H9 (cell line): Measurements from ENCODE around the gene GPRC5D. TPM values are rescaled to one million over a fixed set of nuclear protein-coding genes. Genes with fewer than 3 reads are reported as not detected.

Experiments
- DNase-seq: peaks from one replicate; pipeline ENCODE4 v3.0.0-alpha.2; 2017
- H2AFZ ChIP-seq: one replicate; pipeline ENCODE4 v1.6.1; 2013; ENCODE audit warnings: mild to moderate bottlenecking, low read length, control low read depth, moderate library complexity
- H2AK5ac ChIP-seq: 2 replicates; pipeline ENCODE4 v1.6.1; 2013; ENCODE audit warnings: low read length, control low read depth, mixed read lengths; ENCODE audit not compliant: insufficient read length
- H2BK120ac ChIP-seq: one replicate; pipeline ENCODE4 v1.6.1; 2013; ENCODE audit warnings: low read depth, mild to moderate bottlenecking, low read length, control low read depth, inconsistent platforms; ENCODE audit not compliant: poor library complexity, severe bottlenecking
- H2BK12ac ChIP-seq: 2 replicates; pipeline ENCODE4 v1.6.1; 2013; ENCODE audit warnings: low read length, control low read depth, mixed read lengths, low read depth; ENCODE audit not compliant: insufficient read length
- H2BK15ac ChIP-seq: 2 replicates; pipeline ENCODE4 v1.6.1; 2013; ENCODE audit warnings: low read depth, low read length, control low read depth
- H2BK20ac ChIP-seq: one replicate; pipeline ENCODE4 v1.6.1; 2013; ENCODE audit warnings: low read depth, mild to moderate bottlenecking, low read length, control low read depth, inconsistent platforms; ENCODE audit not compliant: poor library complexity, severe bottlenecking
- H2BK5ac ChIP-seq: 2 replicates; pipeline ENCODE4 v1.6.1; 2013; ENCODE audit warnings: low read length, control low read depth, mixed read lengths; ENCODE audit not compliant: insufficient read length
- H3K14ac ChIP-seq: 2 replicates; pipeline ENCODE4 v1.6.1; 2013; ENCODE audit warnings: low read length, control low read depth; ENCODE audit not compliant: insufficient read depth
- H3K18ac ChIP-seq: 2 replicates; pipeline ENCODE4 v1.6.1; 2013; ENCODE audit warnings: low read depth, mild to moderate bottlenecking, mixed read lengths, low read length, control low read depth; ENCODE audit not compliant: insufficient read length
- H3K23ac ChIP-seq: 2 replicates; pipeline ENCODE4 v1.6.1; 2013; ENCODE audit warnings: low read length, control low read depth, mixed read lengths, low read depth; ENCODE audit not compliant: insufficient read length
- H3K23me2 ChIP-seq: 2 replicates; pipeline ENCODE4 v1.6.1; 2013; ENCODE audit warnings: low read depth, mild to moderate bottlenecking, mixed read lengths, low read length, control low read depth; ENCODE audit not compliant: insufficient read length, poor library complexity, severe bottlenecking
- H3K27ac ChIP-seq: 2 replicates; pipeline ENCODE4 v1.5.1; 2013; ENCODE audit warnings: low read length, control low read depth, mixed read lengths, low read depth; ENCODE audit not compliant: insufficient read length
- H3K27me3 ChIP-seq: 2 replicates; pipeline ENCODE4 v1.6.1; 2013; ENCODE audit warnings: low read length, control low read depth, inconsistent platforms; ENCODE audit not compliant: insufficient read depth
- H3K4ac ChIP-seq: 2 replicates; pipeline ENCODE4 v1.6.1; 2013; ENCODE audit warnings: low read depth, mild to moderate bottlenecking, control low read depth, inconsistent platforms, low read length, moderate library complexity
- H3K4me1 ChIP-seq: 2 replicates; pipeline ENCODE4 v1.6.1; 2013; ENCODE audit warnings: low read length, control low read depth, inconsistent platforms; ENCODE audit not compliant: insufficient read depth
- H3K4me2 ChIP-seq: 2 replicates; pipeline ENCODE4 v1.6.1; 2013; ENCODE audit warnings: low read length, control low read depth, mixed read lengths; ENCODE audit not compliant: insufficient read length, insufficient read depth
- H3K56ac ChIP-seq: 2 replicates; pipeline ENCODE4 v1.6.1; 2013; ENCODE audit warnings: low read depth, mild to moderate bottlenecking, mixed read lengths, low read length, control low read depth; ENCODE audit not compliant: insufficient read length
- H3K79me1 ChIP-seq: 2 replicates; pipeline ENCODE4 v1.6.1; 2013; ENCODE audit warnings: low read depth, mild to moderate bottlenecking, moderate library complexity, low read length, control low read depth, inconsistent platforms; ENCODE audit not compliant: insufficient read depth, poor library complexity, severe bottlenecking
- H3K79me2 ChIP-seq: 2 replicates; pipeline ENCODE4 v1.6.1; 2013; ENCODE audit warnings: low read length, control low read depth, inconsistent platforms; ENCODE audit not compliant: insufficient read depth
- H3K9ac ChIP-seq: 2 replicates; pipeline ENCODE4 v1.6.1; 2013; ENCODE audit warnings: low read length, control low read depth, mixed read lengths; ENCODE audit not compliant: insufficient read length; ENCODE audit errors: extremely low read depth
- H3K9me3 ChIP-seq: one replicate; pipeline ENCODE4 v1.6.1; 2013; ENCODE audit warnings: low read depth, low read length, inconsistent platforms; ENCODE audit not compliant: control insufficient read depth
- H3T11ph ChIP-seq: one replicate; pipeline ENCODE4 v1.6.1; 2013; ENCODE audit warnings: mild to moderate bottlenecking, low read length, control low read depth, inconsistent platforms
- H4K20me1 ChIP-seq: one replicate; pipeline ENCODE4 v1.6.1; 2013; ENCODE audit not compliant: control insufficient read depth, insufficient read length, insufficient read depth
- H4K5ac ChIP-seq: 2 replicates; pipeline ENCODE4 v1.6.1; 2013; ENCODE audit warnings: low read depth, mild to moderate bottlenecking, mixed read lengths, low read length, control low read depth; ENCODE audit not compliant: insufficient read length
- H4K8ac ChIP-seq: replicated peaks from 2 replicates; pipeline ENCODE4 v1.6.1; 2013; ENCODE audit warnings: low read length, control low read depth, mixed read lengths, low read depth; ENCODE audit not compliant: insufficient read length
- H4K91ac ChIP-seq: 2 replicates; pipeline ENCODE4 v1.6.1; 2013; ENCODE audit warnings: low read depth, mild to moderate bottlenecking, moderate library complexity, mixed read lengths, low read length, control low read depth; ENCODE audit not compliant: insufficient read length
- H3K27ac Mint-ChIP-seq, 3 experiments: 2 replicates in 2 of 3; 3 replicates in 1 of 3; pipeline ENCODE4 v1.8.0; 2020 to 2021; ENCODE audit warnings: mixed read lengths in 3 of 3, mild to moderate bottlenecking in 1 of 3, moderate library complexity in 1 of 3
- H3K27me3 Mint-ChIP-seq: 2 replicates; pipeline ENCODE4 v1.8.0; 2021; ENCODE audit warnings: low read depth, mild to moderate bottlenecking, moderate library complexity, mixed read lengths
- H3K36me3 Mint-ChIP-seq, 3 experiments: 2 replicates in 2 of 3; 3 replicates in 1 of 3; pipeline ENCODE4 v1.8.0; 2020 to 2021; ENCODE audit warnings: low read depth in 3 of 3, mixed read lengths in 3 of 3; ENCODE audit not compliant: insufficient read depth in 1 of 3
- H3K4me1 Mint-ChIP-seq, 2 experiments: 2 replicates each; pipeline ENCODE4 v1.8.0; 2020; ENCODE audit warnings: mixed read lengths in 2 of 2
- H3K4me3 Mint-ChIP-seq, 2 experiments: 2 replicates in 1 of 2; 3 replicates in 1 of 2; pipeline ENCODE4 v1.8.0; 2020 to 2021; ENCODE audit warnings: mild to moderate bottlenecking in 2 of 2, mixed read lengths in 2 of 2, moderate library complexity in 1 of 2
- H3K9me3 Mint-ChIP-seq, 2 experiments: 2 replicates in 1 of 2; 3 replicates in 1 of 2; pipeline ENCODE4 v1.8.0; 2020; ENCODE audit warnings: mild to moderate bottlenecking in 2 of 2, mixed read lengths in 2 of 2, moderate library complexity in 1 of 2
- CTCF ChIP-seq: fragments of 200-600 bp; sonication (generic); conservative IDR thresholded peaks from 3 replicates; pipeline ENCODE4 v1.8.0; 2021; ENCODE audit warnings: antibody characterized with exemption, mild to moderate bottlenecking
- WGBS: extraction: QIAGEN DNeasy Blood & Tissue Kit; methylation state at CpG from one replicate; pipeline ENCODE4 v1.1.7; 2013; ENCODE audit warnings: missing lambda C conversion rate, low lambda C conversion rate, mixed read lengths; ENCODE audit not compliant: insufficient read length; ENCODE audit errors: extremely low coverage; 5-methylcytosine and 5-hydroxymethylcytosine counted together
- total RNA-seq: library from RNA; stranded (reverse); gene quantifications from 2 replicates; pipeline ENCODE4 v1.2.1, GENCODE V29; 2021

Gene GPRC5D
- total RNA-seq, 1 experiment from 2014 or later = not detected

- H4K8ac ChIP-seq = no peak overlapping the region
- H4K91ac ChIP-seq = no peak overlapping the region
- peaks cover 0 to 10% (median 6%) of the 10 kb centered on the region in 3 experiments; a peak in 3 of 7 replicates for H3K36me3 Mint-ChIP-seq
- H3K9ac ChIP-seq = no peak overlapping the region
- no peak overlapping the region for H3K4me2 ChIP-seq
- H3K4me1 ChIP-seq = no peaks in the 10 kb centered on the region
- H3K9me3 Mint-ChIP-seq = peaks cover 0 to 2% of the 10 kb centered on the region in 2 experiments; a peak in 1 of 5 replicates
- no peak overlapping the region for H3K4ac ChIP-seq
- no peaks in the 10 kb centered on the region for H3K23me2 ChIP-seq
- no peak overlapping the region for H3K4me3 Mint-ChIP-seq
- no peak overlapping the region for H3K23ac ChIP-seq
- H2BK120ac ChIP-seq = no peak overlapping the region
- no peak for TF ChIP-seq CTCF
- H3K27ac Mint-ChIP-seq = peak overlapping the region in 1 of 3 experiments; percentile 34; a peak in 1 of 7 replicates
- no peak overlapping the region for H2BK20ac ChIP-seq
- H3K27me3 Mint-ChIP-seq = no peaks in the 10 kb centered on the region
- no peak overlapping the region for H2BK5ac ChIP-seq
- H3K9me3 ChIP-seq = no peaks in the 10 kb centered on the region
- H2BK15ac ChIP-seq = no peak overlapping the region
- H3K79me1 ChIP-seq = no peaks in the 10 kb centered on the region
- no peak overlapping the region for H2BK12ac ChIP-seq
- H3K18ac ChIP-seq = no peak overlapping the region
- no peak overlapping the region for H2AK5ac ChIP-seq
- H3K14ac ChIP-seq = no peak overlapping the region
- WGBS = no CpG with 5 or more reads among the region's 4 CpGs
- no peak for DNase-seq
- H3K27me3 ChIP-seq = no peaks in the 10 kb centered on the region
- H3T11ph ChIP-seq = no peak overlapping the region
- no peak overlapping the region for H2AFZ ChIP-seq
- H3K79me2 ChIP-seq = no peaks in the 10 kb centered on the region
- no peak overlapping the region for H4K5ac ChIP-seq
- H3K27ac ChIP-seq = no peak overlapping the region
- H3K56ac ChIP-seq = no peak overlapping the region
- no peaks in the 10 kb centered on the region for H4K20me1 ChIP-seq
- peaks cover 2 to 8% of the 10 kb centered on the region in 2 experiments; a peak in 2 of 4 replicates for H3K4me1 Mint-ChIP-seq
Measured at GRCh38 chr12:12933742-12934141, 18.2 kb downstream of the GPRC5D start.
